DOHH2 (cell line): Measurements from ENCODE around the gene ZNF324.
"Not testable (repeated sequence)": the region's sequence is repeated elsewhere in the genome, so short reads cannot be mapped to it uniquely, and the experiment has no call there.

Experiments
- H3F3A ChIP-seq: fragments of 200-600 bp; sonication (generic), shearing (Covaris generic); 2 replicates; pipeline ENCODE4 v1.6.0; 2016; ENCODE audit warnings: antibody characterized with exemption, mild to moderate bottlenecking; ENCODE audit not compliant: control insufficient read depth, insufficient read depth
- H3K27ac ChIP-seq: fragments of 200-600 bp; sonication (generic); 2 replicates; pipeline ENCODE4 v1.5.1; 2014; ENCODE audit warnings: low read depth, mild to moderate bottlenecking, low read length, moderate library complexity
- H3K27me3 ChIP-seq: fragments of 200-600 bp; sonication (generic); 2 replicates; pipeline ENCODE4 v1.6.1; 2014; ENCODE audit warnings: mild to moderate bottlenecking, low read length, mixed read lengths; ENCODE audit not compliant: control insufficient read depth
- H3K36me3 ChIP-seq: fragments of 200-600 bp; sonication (generic); 2 replicates; pipeline ENCODE4 v1.6.1; 2014; ENCODE audit warnings: mild to moderate bottlenecking, low read length, moderate library complexity, mixed read lengths; ENCODE audit not compliant: control insufficient read depth
- H3K4me1 ChIP-seq: fragments of 200-600 bp; sonication (generic); 2 replicates; pipeline ENCODE4 v1.6.1; 2014; ENCODE audit warnings: mild to moderate bottlenecking, low read length, mixed read lengths; ENCODE audit not compliant: control insufficient read depth
- H3K4me2 ChIP-seq: fragments of 200-600 bp; sonication (generic); 2 replicates; pipeline ENCODE4 v1.6.0; 2014; ENCODE audit warnings: mild to moderate bottlenecking, low read length, moderate library complexity
- H3K4me3 ChIP-seq: fragments of 200-600 bp; sonication (generic); 2 replicates; pipeline ENCODE4 v1.5.1; 2014; ENCODE audit warnings: mild to moderate bottlenecking, low read length, mixed read lengths
- H3K79me2 ChIP-seq: fragments of 200-600 bp; sonication (generic); 2 replicates; pipeline ENCODE4 v1.6.1; 2014; ENCODE audit warnings: mild to moderate bottlenecking, low read length, mixed read lengths; ENCODE audit not compliant: control insufficient read depth
- H3K9me2 ChIP-seq: fragments of 200-600 bp; sonication (generic); replicated peaks from 2 replicates; pipeline ENCODE4 v1.6.1; 2014; ENCODE audit warnings: mild to moderate bottlenecking, low read length, mixed read lengths; ENCODE audit not compliant: control insufficient read depth
- H3K9me3 ChIP-seq: fragments of 200-600 bp; sonication (generic); 2 replicates; pipeline ENCODE4 v1.6.1; 2014; ENCODE audit warnings: antibody characterized with exemption, low read length, mixed read lengths; ENCODE audit not compliant: control insufficient read depth, insufficient read depth
- H4K20me1 ChIP-seq: fragments of 200-600 bp; sonication (generic); 2 replicates; pipeline ENCODE4 v1.6.0; 2014; ENCODE audit warnings: low read depth, mild to moderate bottlenecking, antibody characterized with exemption, low read length, moderate library complexity; ENCODE audit not compliant: control insufficient read depth, insufficient read depth
- CTCF ChIP-seq: fragments of 200-600 bp; sonication (generic); IDR thresholded peaks from one replicate; pipeline ENCODE4 v1.5.1; 2014; ENCODE audit warnings: antibody characterized with exemption, mild to moderate bottlenecking, low read depth, low read length; ENCODE audit not compliant: poor library complexity, severe bottlenecking
- EZH2phosphoT487 ChIP-seq: fragments of 200-600 bp; sonication (generic); IDR thresholded peaks from 2 replicates; pipeline ENCODE4 v1.6.1; 2017; ENCODE audit warnings: borderline replicate concordance, mild to moderate bottlenecking, antibody characterized with exemption, low read length, moderate library complexity, mixed read lengths

Gene ZNF324

GRCh38 chr19:58499021-58499927 is 32.4 kb downstream of the ZNF324 start:
- H3K4me1 ChIP-seq: peaks cover 16% of the 10 kb centered on the region
- peaks cover 11% of the 10 kb centered on the region; the same call in 1 of the 2 replicates for H3K9me3 ChIP-seq
- TF ChIP-seq EZH2phosphoT487: no peak
- peak; percentile 61 for TF ChIP-seq CTCF
- no peaks in the 10 kb centered on the region for H4K20me1 ChIP-seq
- peak overlapping the region; percentile 81 for H3K4me3 ChIP-seq
- H3F3A ChIP-seq: no peaks in the 10 kb centered on the region
- H3K9me2 ChIP-seq: no peaks in the 10 kb centered on the region
- H3K79me2 ChIP-seq: peaks cover 15% of the 10 kb centered on the region
- H3K27ac ChIP-seq: peak overlapping the region; percentile 61
- H3K4me2 ChIP-seq: peak overlapping the region; percentile 95
- no peaks in the 10 kb centered on the region for H3K27me3 ChIP-seq
- H3K36me3 ChIP-seq: no peaks in the 10 kb centered on the region; the same call in 1 of the 2 replicates

GRCh38 chr19:58500242-58500641 is 33.4 kb downstream of the ZNF324 start:
- no peaks in the 10 kb centered on the region for H3F3A ChIP-seq
- H3K9me2 ChIP-seq: no peaks in the 10 kb centered on the region
- no peak for TF ChIP-seq EZH2phosphoT487
- no peak for TF ChIP-seq CTCF
- H3K27ac ChIP-seq: no peak overlapping the region
- no peaks in the 10 kb centered on the region for H3K27me3 ChIP-seq
- peaks cover 15% of the 10 kb centered on the region for H3K79me2 ChIP-seq
- H3K9me3 ChIP-seq: peaks cover 11% of the 10 kb centered on the region; the same call in 1 of the 2 replicates
- H3K4me3 ChIP-seq: peak overlapping the region; percentile 81
- no peaks in the 10 kb centered on the region; the same call in 1 of the 2 replicates for H3K36me3 ChIP-seq
- no peaks in the 10 kb centered on the region for H4K20me1 ChIP-seq
- peaks cover 16% of the 10 kb centered on the region for H3K4me1 ChIP-seq
- peak overlapping the region; percentile 95 for H3K4me2 ChIP-seq

- H3K9me2 ChIP-seq, H3K27me3 ChIP-seq, H3K36me3 ChIP-seq, H3F3A ChIP-seq, H3K4me3 ChIP-seq, H3K4me1 ChIP-seq, H3K4me2 ChIP-seq, H3K27ac ChIP-seq, H3K79me2 ChIP-seq, H3K9me3 ChIP-seq, H4K20me1 ChIP-seq: not testable (repeated sequence)
These were observed 40.8 kb downstream of the ZNF324 start for GRCh38 chr19:58507602-58508223.

- Histone ChIP-seq H3K9me2 (no peaks in the 10 kb centered on the region), H4K20me1 (no peaks in the 10 kb centered on the region), H3K4me1 (peaks cover 11% of the 10 kb centered on the region), H3K4me3 (no peak overlapping the region), H3K79me2 (peaks cover 8% of the 10 kb centered on the region), H3K27me3 (no peaks in the 10 kb centered on the region), H3K4me2 (no peak overlapping the region), H3K9me3 (no peaks in the 10 kb centered on the region), H3F3A (no peaks in the 10 kb centered on the region), H3K27ac (no peak overlapping the region), H3K36me3 (peaks cover 4% of the 10 kb centered on the region)
- TF ChIP-seq EZH2phosphoT487: no peak
- TF ChIP-seq CTCF: no peak
These were observed 42.8 kb downstream of the ZNF324 start for GRCh38 chr19:58509731-58510083.
